NCI-H1436 treated with DMSO at 0.1 percent for 48 hours (cell line): ENCODE measurements around the gene COL6A1.
"Not testable (repeated sequence)": the region's sequence is repeated elsewhere in the genome, so short reads cannot be mapped to it uniquely, and the experiment has no call there.

Experiments used
- DNase-seq: peaks from one replicate; lab custom pipeline; 2025; lab: John Stamatoyannopoulos, UW

COL6A1 gene

GRCh38 chr21:45965084-45965809 is 16.3 kb upstream of the COL6A1 start:
- DNase-seq = no peak

GRCh38 chr21:45966791-45967394 is 14.7 kb upstream of the COL6A1 start:
- no peak for DNase-seq

GRCh38 chr21:45969921-45970673 is 11.5 kb upstream of the COL6A1 start:
- DNase-seq = no peak

- DNase-seq = no peak
Observed at GRCh38 chr21:45970674-45971615, 10.6 kb upstream of the COL6A1 start.

- DNase-seq = no peak
Observed at GRCh38 chr21:45971616-45972352, 9.8 kb upstream of the COL6A1 start.

- no peak for DNase-seq
Observed at GRCh38 chr21:45972353-45972715, 9.2 kb upstream of the COL6A1 start.

- no peak for DNase-seq
Observed at GRCh38 chr21:45972716-45973474, 8.7 kb upstream of the COL6A1 start.

GRCh38 chr21:45973475-45974072 is 8.0 kb upstream of the COL6A1 start:
- DNase-seq = no peak

GRCh38 chr21:45974073-45975019 is 7.2 kb upstream of the COL6A1 start:
- DNase-seq = no peak

GRCh38 chr21:45975020-45975666 is 6.4 kb upstream of the COL6A1 start:
- no peak for DNase-seq

- DNase-seq = not testable (repeated sequence)
Observed at GRCh38 chr21:45975667-45976409, 5.7 kb upstream of the COL6A1 start.

GRCh38 chr21:45976701-45977311 is 4.8 kb upstream of the COL6A1 start:
- DNase-seq = no peak

GRCh38 chr21:45977396-45977795 is 4.2 kb upstream of the COL6A1 start:
- DNase-seq = no peak

GRCh38 chr21:45979141-45979631 is 2.4 kb upstream of the COL6A1 start:
- DNase-seq = no peak

- DNase-seq = no peak
Observed at GRCh38 chr21:45979651-45980050, 1.9 kb upstream of the COL6A1 start.

- no peak for DNase-seq
Observed at GRCh38 chr21:45980271-45980670, 1.3 kb upstream of the COL6A1 start.

GRCh38 chr21:45980697-45981096 is 873 bp upstream of the COL6A1 start:
- DNase-seq = no peak
